GM12878 (cell line): ENCODE measurements around the gene CYSRT1.

Experiments used
- CTCF ChIP-seq, 3 experiments: IDR thresholded peaks in 2 of 3; conservative IDR thresholded peaks in 1 of 3; 2 replicates each; pipeline ENCODE4 v1.5.1; 2011; ENCODE audit warnings: low read depth in 3 of 3, low read length in 3 of 3, mild to moderate bottlenecking in 3 of 3, control low read depth in 2 of 3, moderate library complexity in 2 of 3, inconsistent platforms in 1 of 3, mixed read lengths in 1 of 3; ENCODE audit not compliant: control insufficient read depth in 2 of 3, insufficient read depth in 1 of 3; ENCODE audit errors: extremely low read depth in 1 of 3
- FOS ChIP-seq: IDR thresholded peaks from 3 replicates; pipeline ENCODE4 v1.6.1; 2011; ENCODE audit warnings: borderline replicate concordance; ENCODE audit not compliant: insufficient read length; ENCODE audit errors: extremely low read depth
- POLR2AphosphoS5 ChIP-seq: IDR thresholded peaks from 2 replicates; pipeline ENCODE4 v1.6.1; 2011; ENCODE audit warnings: mild to moderate bottlenecking, low read length, inconsistent platforms
- SMAD1 ChIP-seq: fragments of 450-650 bp; IDR thresholded peaks from 2 replicates; pipeline ENCODE4 v1.6.1; 2018; ENCODE audit warnings: mild to moderate bottlenecking, low read depth; ENCODE audit not compliant: partially characterized antibody

- TF ChIP-seq SMAD1 = no peak
- TF ChIP-seq CTCF (IDR thresholded peaks at IDR 0.05 in 2 of 3, conservative IDR thresholded peaks at IDR 0.05 in 1 of 3; ENCODE audit: control insufficient read depth in 2 of 3, extremely low read depth in 1 of 3, insufficient read depth in 1 of 3, low read depth in 3 of 3, low read length in 3 of 3) = no peak
- TF ChIP-seq FOS = no peak
- no peak for TF ChIP-seq POLR2AphosphoS5
Observed at GRCh38 chr9:137184881-137185660, 39.9 kb upstream of the CYSRT1 start.
